Measurements from ENCODE around the gene ESRRG.

ESRRG gene

DNA sequence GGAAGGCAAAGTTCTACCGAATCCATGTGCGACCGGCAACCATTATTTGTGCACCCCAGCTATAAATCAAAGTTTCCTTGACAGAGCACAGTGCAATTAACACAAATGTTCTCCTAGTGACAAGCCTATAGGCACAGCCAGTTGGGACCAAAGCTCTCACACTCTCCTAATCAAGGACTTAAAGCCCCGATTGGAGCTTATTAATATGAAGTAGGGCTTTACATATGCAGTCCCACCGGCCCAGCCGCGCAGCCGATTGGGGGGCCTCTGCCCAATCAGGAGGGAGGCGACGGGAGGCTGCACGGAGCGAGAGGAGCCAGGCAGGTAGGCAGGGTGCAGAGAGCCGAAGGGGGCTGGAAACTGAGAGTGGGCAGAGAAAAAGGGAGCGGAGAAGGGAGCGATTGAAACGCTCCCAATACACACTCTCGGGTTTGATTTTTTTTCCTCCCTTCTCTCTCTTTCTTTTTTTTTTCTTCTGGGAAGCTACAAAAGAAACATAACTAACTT is at the start of gene ESRRG:
Gene ESRRG (minus strand): TSS at position 156 of the 507 bp plus-strand sequence. CDS start 130 bp downstream, at position 26.
- DNase-seq (ENCODE audit: low spot score), result peak; percentile 42

DNA sequence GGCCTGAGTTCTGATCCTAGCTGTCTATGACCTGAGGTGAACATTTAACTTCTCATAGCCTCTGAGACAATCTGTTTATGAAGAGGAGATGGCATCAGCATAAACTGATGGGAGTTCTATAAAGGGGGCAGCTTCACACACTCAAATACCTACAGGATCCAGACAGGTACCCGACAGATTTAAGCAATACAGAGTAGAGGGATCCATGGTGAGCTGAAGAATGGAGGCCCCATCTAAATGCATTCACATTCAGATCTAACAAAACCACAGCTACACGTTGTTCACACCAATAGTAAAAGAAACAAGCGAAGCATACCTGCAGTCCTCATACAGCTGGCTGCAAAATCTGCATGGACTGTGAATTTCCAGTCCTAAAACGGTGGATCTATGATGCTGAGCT is 48.7 kb upstream of the ESRRG start:
- no peak for DNase-seq (ENCODE audit: low spot score)

DNA sequence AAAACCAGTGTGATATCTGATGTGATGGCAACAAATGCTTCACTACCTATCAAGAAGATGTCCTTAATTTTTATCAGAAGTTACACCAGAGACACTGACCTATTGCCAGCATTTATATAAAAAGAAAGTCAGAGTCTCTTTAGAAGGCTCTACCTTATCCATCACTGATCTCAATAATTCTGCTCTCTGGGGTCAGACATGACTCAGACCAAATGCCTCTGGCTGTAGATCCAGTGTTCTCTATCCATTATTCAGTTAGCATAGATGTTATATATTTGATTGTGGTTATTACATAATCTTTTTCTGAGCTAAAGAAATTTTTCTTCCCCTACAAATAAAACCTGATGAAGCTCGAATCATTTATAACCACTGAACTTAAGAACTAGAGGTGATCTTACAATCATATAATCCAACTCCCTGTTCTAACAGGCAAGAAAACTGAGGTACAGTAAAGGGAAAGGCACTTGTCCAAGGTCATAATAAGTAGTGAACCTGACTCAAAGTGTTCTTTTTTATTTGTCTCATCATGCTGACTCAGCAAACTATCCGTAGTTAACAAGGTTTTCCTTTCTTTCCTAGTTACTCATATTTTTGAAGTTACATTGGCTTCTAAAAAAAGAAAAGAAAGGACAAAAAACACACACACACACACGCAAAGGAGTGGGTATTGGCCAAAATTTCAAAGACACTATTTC is 43.6 kb upstream of the ESRRG start:
- no peak for DNase-seq (ENCODE audit: low spot score)

DNA sequence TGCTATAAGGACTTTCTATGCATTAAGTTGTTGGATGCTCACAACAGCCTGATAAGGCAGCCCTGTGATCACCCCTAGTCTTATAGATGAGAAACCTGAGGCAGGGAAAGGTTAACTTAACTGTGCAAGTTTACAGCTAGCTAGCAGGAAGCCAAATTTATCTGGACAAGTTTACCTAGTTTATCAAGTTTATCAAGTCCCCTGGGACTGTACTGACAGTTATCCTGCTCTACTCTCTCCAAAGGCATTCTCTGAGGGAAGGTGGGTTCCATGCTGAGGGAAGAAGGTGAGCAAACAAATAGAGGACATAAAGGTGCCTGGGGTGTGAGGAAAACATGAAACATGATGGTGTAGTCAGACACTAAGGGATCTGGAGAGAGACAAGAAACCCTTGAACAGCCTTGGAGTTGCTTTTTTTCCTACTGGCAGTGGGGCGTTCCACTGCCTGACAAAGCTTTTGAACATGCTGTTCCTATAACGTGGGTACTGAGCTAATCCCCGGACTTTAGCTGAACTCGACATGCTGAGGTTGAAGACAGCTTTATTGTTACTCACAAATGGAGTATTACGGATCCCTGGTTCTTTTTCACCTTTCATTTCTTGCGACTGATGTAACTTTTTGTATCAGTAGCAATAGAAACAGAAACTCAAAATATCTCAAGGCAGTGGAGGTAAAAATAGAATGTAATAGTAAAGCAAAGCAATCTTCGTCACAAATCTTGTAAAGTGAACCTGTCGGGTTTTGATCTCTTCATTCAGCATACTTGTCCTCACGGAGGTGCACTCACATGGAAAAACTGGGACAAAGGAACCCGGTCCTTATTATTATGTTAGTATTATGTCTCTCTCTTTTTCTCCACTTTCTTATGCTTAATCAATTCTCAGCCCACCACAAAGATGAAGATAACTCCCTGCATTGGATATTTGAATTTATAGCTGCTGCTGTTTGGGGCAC is 42.4 kb upstream of the ESRRG start:
- DNase-seq (ENCODE audit: low spot score), result no peak

DNA sequence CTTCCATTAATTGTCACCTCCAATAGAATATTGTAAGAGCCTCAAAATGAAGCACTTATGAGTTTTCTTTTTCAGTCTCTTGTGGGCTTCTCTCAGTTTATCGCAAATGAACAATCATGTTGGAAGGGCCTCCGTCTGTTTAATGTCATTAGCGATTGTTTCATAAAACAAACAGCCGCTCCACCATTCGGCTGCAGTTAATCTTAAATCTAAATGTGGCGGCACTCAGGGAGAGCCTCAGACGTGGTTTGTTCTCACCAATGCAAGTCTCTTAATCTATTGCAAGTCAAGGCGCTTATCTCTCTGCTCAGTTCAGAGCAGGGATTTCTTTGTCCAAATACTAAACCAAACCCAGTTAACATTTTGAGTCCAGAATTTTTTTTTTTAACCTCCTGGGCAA is 34.9 kb upstream of the ESRRG start:
- no peak for DNase-seq (ENCODE audit: low spot score)

DNA sequence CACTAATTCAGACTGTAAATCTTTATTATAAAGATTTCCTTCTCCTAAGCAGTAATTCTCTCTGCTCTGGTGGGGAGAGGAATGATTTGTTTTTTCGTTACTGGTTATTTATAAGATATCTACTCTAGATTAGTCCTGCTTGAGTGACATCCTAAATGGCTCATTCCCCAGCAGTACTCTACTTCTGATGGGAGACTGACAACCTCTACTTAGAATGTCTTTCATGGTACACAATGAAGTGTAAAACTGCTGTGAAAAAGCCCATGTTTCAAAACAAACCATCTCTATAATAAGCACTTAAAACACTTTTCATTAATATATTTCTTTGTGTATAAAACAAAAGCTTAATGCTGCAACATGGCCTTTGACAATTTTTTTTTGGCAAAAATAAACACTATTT is 33.9 kb upstream of the ESRRG start:
- DNase-seq (ENCODE audit: low spot score), result no peak

DNA sequence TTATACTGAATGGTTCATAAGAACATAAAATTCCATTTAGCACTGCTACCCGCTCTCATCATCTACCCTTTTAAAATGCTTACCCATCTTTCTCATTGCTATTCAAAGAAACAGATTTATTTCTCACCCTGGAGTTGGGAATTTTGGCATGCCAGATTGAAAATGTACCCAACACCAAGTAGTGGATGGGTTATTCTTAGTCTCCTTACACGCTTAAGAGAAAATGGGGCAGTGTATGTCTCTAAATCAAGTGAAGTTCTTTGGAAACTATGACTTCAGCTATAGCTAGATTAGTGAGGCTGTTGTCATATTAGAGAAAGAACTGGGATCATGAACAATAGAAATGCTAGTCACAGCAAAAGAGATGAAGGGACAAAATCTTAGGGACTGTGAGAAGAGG is 27.7 kb upstream of the ESRRG start:
- no peak for DNase-seq (ENCODE audit: low spot score)

DNA sequence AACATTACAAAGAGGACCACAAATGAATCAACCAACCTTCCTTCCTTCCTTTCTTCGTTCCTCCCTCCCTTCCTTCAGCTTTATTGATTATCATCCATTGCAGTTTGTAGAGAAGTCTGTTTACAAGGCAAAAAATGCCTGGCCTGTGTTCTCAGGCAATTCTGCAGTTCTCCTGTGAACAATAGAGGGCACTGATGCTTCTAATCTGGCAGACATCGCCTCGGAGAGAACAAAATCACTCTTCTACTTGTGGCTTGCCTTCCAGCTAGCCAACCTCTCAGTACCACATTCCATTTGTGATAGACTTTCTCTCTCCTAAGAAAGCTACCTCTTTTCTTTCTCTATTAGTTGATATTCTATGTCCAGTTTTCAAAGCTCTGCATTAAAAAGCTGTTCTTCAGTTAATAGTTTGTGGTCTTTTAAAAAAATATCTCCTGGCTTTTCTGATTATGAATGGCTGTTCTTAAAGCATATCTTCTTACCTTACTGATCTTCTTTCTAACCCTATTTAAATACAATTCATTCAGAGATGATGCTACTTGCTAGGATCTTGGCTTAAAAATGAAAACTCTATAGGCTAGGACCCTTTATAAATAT is 26.9 kb upstream of the ESRRG start:
- peak; percentile 90 for DNase-seq (ENCODE audit: low spot score)

DNA sequence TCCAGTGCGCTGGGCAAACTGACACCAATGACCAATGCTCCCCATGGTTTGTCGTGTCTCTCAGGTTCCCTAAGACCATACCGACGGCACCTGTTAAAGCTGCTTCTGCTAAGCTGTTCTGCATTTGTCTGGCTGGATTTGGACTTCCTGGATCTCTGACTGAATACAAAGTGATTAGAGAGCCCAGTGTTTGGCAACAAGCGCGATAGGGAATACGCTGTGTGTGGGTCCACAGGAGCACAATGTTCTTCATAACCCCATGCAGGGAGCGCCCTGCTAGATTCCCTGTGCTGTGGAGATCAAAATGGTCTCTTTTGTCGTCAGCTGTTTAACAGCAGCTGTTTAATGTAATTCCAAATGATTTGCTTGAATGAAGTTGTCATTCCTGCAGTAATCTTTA is 26.0 kb upstream of the ESRRG start:
- no peak for DNase-seq (ENCODE audit: low spot score)

DNA sequence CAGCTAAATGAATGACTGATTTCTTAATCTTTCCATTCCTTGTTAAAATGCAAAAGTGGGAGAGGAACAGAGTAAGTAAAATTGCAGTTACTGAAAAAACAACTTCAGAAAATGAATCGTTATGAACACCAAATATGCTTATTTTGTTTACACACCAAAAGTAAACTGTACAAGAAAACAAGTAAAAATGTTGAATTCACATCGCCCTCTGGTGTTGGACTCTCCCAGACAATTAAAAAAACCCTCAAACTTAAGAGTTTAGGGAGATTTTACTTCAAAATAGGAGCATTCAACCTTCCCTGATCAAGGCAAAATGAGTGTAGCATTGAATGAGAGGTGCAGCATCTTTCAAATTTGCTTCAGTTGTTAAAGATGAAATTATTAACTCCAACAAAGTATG is 19.4 kb upstream of the ESRRG start:
- DNase-seq (ENCODE audit: low spot score), result no peak

DNA sequence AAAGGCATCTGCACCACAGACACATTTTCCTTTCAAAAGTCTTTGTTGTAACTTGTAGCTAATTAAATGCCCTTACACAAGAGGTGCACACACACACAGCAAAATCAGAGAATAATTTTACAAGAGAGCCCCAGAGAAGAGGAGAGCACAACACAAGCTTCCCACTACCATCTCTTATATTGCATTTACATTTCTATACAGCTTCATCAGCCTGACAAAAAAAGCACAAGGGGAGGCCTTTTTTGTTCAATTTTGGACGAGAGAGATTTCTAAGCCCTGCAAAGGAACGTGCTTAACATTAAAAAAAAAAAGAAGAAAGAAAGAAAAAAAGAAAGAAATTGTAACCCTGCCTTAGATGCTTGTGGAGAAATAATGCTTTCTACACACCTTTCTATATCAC is 17.1 kb upstream of the ESRRG start:
- no peak for DNase-seq (ENCODE audit: low spot score)

DNA sequence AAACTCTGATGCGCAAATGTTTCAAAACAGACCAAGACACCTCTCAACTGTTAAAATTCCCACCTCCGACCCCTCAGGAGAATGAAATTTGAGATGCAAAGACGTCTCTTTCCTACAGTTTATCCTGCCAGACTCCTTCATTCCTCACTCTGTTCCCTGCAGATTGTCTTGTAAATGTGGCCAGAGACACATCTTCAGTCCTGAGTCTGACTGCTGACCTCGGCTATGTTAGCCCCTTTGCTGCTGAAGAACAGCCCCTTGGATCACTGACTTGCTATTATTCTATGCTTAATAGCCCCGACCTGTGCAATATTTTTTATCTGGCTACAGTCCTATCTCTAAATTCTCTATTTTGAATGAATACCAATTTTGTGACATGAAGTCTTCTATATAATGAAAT is 16.6 kb upstream of the ESRRG start:
- DNase-seq (ENCODE audit: low spot score), result no peak

DNA sequence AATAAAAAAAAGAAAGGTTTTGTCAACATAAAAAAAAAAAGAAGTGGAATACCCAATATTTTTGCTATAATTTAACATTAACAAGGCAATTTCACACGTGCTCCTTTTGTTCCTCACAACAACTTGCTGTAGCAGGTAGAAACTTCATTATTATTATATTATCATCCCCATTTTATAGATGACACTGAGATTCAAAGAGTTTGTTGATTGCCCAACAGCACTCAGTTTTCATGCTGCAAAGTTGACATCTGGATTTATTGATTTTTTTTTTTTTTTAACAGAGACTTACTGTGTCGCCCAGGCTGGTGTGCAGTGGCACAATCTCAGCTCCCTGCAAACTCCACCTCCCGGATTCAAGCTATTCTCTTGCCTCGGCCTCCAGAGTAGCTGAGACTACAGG is 8.9 kb upstream of the ESRRG start:
- DNase-seq (ENCODE audit: low spot score), result no peak

DNA sequence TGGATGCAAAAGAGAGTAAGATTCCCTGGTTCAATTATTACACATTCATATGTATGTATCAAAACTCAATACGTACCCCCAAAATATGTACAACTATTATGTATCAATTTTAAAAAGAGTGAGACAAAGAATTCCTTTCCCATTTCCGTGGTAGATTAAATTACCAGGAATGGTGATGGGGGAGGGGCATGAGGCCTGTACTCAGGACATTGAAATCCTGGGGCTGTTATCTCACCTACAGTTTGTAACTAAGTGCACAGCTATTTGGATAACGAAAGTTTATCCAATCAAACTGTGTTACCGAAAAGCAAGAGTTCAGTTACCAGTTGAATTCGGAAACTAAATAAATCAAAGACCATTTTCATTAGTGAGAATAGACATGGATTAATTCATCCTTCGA is 8.3 kb upstream of the ESRRG start:
- no peak for DNase-seq (ENCODE audit: low spot score)

DNA sequence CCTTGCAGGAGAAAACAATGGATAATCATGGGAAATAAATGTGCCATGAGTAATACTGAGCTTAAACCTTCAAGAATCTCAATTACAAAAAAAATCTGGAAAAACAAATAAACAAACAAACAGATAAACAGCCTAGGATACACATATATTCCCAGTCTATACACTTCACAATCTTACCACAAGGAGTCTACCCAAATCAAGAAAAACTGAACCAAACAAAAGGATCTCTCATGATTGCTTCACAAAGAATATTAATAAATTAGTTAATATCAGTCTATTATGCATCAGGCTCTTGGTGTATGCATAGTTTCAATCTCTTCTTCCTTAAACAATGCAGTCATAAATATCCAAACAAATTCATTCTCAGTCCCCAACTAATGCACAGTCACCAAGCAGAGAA is 3.2 kb upstream of the ESRRG start:
- no peak for DNase-seq (ENCODE audit: low spot score)

DNA sequence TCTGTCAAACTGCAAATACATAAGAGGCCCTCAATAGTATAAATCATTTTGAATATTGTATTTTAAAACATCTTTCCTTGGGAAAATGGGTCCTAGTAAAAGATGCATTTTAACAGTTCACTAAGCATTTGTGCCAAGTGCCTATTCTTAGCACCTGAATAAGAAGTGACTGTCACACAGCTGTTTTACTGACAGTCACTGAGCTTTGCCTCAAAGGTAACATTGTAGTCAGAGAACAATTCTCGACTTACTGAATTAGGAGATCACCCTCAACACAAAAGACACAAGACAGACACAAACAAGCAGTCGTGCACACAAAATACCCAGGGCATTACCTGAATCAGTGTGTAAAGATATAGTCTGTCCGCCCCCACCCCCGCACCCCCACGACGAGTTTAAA is 408 bp downstream of the ESRRG start:
- DNase-seq (ENCODE audit: low spot score), result no peak

DNA sequence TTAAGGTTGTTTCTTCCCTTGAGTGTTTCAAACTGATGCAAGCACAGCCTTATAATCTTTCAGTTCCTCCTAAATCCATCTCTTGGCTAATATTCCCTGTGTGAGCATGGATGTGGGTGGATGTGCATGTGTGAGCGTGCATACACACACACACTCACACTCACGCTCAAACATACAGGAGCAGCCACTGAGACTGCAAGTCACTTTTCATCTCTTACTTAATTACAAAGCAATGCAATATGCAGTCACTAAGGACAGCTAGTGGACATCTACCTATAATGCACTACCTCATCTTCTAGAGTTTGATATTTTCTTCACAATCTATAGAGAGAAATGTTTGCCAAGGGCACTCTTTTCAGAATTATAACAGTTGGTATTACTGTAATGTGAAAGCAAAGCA is 1.4 kb downstream of the ESRRG start:
- no peak for DNase-seq (ENCODE audit: low spot score)

DNA sequence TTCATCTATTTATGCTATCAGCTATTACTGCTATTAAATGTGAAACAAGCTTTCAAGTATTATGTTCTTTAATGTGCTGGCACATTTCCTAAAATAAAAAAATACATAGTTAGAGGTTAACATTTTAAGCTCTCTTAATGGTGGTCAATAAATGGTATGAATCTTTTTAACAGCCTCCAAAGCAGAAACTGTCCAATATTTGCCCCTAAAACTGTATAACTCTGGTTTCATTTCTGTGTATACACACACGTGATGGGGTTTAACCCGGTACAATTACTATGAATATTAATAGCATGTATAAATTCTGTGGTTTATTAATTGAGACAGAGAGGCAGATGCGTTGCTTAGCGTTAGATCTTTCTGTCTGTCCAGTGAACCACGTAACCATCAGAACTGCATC is 2.2 kb downstream of the ESRRG start:
- DNase-seq (ENCODE audit: low spot score), result no peak

DNA sequence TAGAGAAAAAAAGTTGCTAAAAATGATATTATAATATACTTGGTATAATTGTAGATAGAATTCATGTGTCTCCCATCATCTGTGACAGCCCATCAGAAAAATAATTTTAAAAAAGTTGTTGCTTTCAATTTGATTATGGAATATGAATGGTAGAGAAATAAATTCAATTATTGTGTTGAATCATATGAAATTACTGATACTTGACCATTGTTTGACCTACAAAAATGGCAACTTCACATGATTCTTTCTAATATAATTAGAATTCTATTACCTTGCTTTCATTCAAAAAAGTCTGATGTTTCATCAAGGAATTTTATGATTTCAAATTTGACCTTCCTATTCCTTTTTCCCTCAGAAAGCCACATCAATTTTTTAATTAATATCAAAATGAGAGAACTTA is 11.5 kb downstream of the ESRRG start:
- DNase-seq (ENCODE audit: low spot score), result no peak

DNA sequence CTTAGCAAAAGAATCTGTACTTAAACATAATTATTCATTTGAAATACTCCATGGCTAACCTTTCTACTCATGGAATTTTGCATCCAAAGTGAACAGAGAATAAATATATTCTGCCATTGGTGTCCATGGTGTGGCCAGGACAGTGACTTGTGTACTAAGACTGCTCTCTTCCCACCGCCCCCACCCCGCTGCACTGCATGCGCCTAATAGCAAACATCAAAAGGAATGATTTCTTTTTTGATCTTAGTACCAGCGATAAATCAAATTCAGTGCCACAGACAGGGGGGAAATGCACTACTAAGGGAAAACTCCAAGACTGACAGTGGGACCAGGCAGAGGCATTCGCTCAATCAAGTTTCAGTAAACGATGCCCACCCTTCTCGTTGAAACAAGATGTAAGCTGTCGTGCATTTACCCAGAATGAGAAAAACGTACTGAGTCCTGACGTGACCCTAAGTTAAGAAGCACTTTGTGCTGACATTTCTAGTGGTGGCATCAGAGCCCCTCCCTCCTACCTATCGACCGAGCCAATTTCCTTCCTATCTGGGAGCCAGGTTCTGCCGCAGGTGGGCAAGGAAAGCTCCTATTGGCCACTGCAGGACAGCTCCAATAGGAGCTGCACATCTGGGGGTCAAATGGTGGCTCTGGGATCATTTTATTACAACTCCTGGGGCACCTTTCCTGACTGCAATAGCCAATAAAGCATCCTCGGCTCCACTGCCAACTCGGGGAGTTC is 12.5 kb downstream of the ESRRG start:
- DNase-seq (ENCODE audit: low spot score), result no peak

DNA sequence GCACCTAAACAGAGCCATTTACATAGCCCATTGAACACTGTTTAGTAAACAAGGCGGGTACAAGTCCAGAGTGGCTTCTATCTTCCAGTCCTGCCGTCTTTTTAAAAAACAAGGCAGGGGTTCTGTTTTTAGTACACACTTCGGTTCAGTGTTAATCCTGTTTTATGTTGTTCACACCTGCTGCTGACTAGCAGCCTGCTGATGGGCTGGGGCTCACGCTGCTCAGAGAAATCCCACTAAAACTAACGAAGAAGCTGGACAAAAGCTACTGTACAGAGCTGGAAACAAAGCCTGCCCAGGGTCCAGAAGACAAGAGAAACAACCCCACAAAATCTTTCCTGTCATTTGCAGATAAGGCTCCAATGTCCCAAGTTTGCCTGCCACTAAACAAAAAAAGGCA is 13.2 kb downstream of the ESRRG start:
- no peak for DNase-seq (ENCODE audit: low spot score)

DNA sequence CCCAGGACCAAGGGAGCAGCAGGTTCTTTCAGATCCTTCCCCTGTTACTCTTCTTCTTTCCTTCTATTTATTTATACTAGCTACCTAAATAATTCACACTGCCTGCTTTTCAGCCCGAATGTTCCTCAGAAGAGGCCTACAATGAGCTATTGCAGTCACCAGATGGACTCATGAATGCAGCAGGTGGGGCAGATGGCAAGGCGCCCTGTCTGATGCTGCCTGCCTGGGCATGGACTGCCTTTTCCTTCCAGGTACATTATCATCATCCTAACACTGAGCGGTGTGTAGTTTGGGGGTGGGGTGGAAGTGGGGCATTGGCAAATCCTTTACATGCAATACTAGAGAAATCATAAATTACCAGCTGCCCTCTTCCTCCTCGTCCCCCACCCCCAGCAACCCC is 17.6 kb downstream of the ESRRG start:
- DNase-seq (ENCODE audit: low spot score), result peak; percentile 21
